Left renal cortex interstitium (tissue), 4 donors: ENCODE results near the gene KRT9. TPM values are rescaled to one million over a fixed set of nuclear protein-coding genes. Genes with fewer than 3 reads are reported as not detected.
"Not testable (repeated sequence)": the region's sequence is repeated elsewhere in the genome, so short reads cannot be mapped to it uniquely, and the experiment has no call there.

ENCODE experiments used
- DNase-seq, 4 donors: peaks; one replicate each; pipeline ENCODE4 v3.0.0-alpha.2; 2013; ENCODE audit warnings: low read depth in 4 of 4, low spot score in 2 of 4, missing footprints in 1 of 4
- polyA plus RNA-seq, 4 donors: library from polyadenylated mRNA; unstranded; fragments of 120-200 nt; gene quantifications; one replicate each; pipeline ENCODE4 v1.2.1, GENCODE V29; 2013; ENCODE audit not compliant: insufficient read length in 4 of 4

KRT9 gene
- polyA plus RNA-seq, 4 donors: not detected

- DNase-seq: peak; percentile 56 to 89 (median 66)
Observed at GRCh38 chr17:41579484-41580243, 7.8 kb upstream of the KRT9 start.

GRCh38 chr17:41578971-41579370 lies 7.1 kb upstream of the KRT9 start:
- DNase-seq: no peak

GRCh38 chr17:41578538-41578937 lies 6.7 kb upstream of the KRT9 start:
- DNase-seq: no peak

GRCh38 chr17:41576740-41577139 lies 4.9 kb upstream of the KRT9 start:
- not testable (repeated sequence) for DNase-seq

GRCh38 chr17:41575336-41575735 lies 3.5 kb upstream of the KRT9 start:
- DNase-seq: no peak

DNA sequence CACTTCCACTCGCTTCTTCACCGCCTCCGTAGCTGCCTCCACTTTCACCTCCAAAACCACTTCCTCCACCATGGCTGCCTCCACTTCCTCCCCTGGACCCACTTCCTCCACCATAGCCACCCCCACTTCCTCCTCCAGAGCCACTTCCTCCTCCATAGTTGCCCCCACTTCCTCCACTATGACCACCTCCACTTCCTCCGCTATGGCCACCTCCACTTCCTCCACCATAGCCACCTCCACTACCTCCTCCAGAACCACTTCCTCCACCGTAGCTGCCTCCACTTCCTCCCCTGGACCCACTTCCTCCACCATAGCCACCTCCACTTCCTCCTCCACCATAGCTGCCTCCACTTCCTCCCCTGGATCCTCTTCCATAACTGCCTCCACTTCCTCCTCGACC lies 4.5 kb downstream of the KRT9 start:
- DNase-seq: no peak

GRCh38 chr17:41565338-41565737 lies 6.5 kb downstream of the KRT9 start:
- DNase-seq: no peak

DNA sequence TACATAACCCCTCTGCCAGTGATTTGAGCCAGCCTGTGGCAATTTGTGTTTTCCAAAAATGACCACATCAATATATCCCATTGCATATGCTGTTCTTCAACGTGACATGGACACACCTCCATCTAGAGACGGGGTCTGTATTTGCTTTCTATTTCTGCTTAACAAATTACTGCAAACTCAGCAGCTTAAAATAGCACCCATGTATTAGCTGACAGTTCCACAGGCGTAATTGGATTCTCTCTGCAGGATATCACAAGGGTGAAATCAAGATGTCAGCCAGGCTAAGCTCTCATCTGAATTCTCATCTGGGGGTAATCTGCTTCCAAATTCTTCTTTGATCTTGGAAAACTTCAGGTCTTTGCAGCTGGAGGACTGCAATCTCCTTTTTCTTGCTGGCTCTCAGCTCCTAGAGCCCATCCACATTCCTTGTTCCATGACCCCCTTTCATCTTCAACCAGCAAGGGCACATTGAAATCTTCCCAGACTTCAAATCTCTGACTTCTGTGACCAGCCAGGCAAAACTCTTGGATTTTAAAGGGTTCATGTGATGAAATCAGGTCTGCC lies 8.2 kb downstream of the KRT9 start:
- DNase-seq: no peak

DNA sequence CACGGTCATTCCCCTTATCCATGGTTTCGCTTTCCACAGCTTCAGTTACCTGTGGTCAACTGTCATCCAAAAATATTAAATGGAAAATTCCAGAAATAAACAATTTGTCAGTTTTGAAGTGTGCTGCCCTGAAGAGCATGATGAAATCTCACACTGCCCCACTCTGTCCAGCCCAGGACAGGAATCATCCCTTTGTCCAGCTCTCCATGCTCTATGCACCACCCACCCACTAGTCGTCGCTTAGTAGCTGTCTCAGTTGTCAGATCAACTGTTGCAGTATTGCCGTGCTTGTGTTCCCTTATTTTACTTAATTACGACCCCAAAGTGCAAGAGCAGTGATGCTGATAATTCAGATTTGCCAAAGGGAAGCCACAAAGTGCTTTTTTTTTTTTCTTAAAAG lies 10.3 kb downstream of the KRT9 start:
- no peak for DNase-seq

GRCh38 chr17:41559548-41559947 lies 12.3 kb downstream of the KRT9 start:
- DNase-seq: no peak

GRCh38 chr17:41556931-41557330 lies 14.9 kb downstream of the KRT9 start:
- DNase-seq: no peak

GRCh38 chr17:41556306-41556705 lies 15.6 kb downstream of the KRT9 start:
- DNase-seq: no peak

GRCh38 chr17:41555105-41555887 lies 16.6 kb downstream of the KRT9 start:
- no peak for DNase-seq

- DNase-seq: no peak
Observed at GRCh38 chr17:41553987-41554680, 17.7 kb downstream of the KRT9 start.

DNA sequence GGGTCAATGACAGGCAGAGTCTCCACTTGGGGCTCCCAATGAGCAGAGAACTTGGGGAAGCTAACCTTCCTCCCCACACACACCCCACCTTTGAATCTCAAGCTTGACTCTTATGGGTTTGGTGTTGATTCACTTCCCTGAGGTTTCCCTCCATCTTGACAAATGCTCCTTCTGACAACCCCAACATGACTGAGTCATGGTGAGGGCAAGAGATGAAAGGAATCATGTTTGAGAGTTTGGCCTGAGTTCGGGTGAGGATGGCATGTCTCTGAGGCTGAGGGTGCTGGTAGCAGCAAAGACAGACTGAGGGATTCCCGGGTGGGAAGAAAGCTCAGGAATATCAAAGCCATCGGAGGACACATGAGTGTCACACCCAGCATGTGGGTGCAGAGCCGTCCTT lies 18.7 kb downstream of the KRT9 start:
- no peak for DNase-seq

GRCh38 chr17:41552455-41552854 lies 19.4 kb downstream of the KRT9 start:
- DNase-seq: no peak

DNA sequence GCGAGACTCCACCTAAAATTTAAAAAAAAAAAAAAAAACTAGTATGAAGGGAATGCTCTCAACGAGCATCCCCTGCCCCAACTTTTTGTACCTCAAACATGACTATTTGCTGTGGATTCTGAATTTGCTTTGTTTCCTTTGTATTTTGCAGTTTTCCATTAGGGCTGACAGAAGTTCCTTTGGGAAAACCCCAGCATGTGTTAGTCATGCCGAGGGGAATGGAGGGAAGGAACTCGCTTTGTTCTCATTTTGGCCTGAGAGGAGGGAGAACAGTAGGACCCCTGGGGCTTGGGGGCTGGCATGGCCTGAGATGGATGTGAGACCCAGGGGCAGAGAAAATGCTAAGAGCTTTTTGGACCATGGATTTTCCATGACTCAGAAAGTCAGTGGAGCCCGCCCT lies 20.5 kb downstream of the KRT9 start:
- no peak for DNase-seq

DNA sequence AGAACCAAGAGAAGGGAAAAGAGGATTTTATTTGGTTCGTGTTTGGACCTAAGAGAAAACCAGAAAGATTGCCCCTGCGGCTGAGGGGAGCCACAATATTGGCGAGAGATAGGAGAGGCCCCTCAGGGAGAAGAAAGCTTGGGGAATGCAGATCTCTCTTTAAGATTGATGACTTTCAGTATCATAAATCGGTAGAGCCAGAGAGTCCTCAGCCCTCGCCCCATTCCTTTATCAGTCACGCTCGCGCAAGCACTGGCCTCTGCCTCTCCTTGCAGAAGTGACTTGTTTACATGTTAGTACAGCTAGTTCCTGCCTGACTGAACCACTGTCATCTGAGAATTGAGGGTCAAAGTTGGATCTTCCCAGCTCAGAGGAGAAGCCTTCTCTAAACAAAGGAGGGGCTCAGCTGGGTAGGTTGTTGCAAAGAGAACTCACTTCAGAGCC lies 22.2 kb downstream of the KRT9 start:
- DNase-seq: no peak

DNA sequence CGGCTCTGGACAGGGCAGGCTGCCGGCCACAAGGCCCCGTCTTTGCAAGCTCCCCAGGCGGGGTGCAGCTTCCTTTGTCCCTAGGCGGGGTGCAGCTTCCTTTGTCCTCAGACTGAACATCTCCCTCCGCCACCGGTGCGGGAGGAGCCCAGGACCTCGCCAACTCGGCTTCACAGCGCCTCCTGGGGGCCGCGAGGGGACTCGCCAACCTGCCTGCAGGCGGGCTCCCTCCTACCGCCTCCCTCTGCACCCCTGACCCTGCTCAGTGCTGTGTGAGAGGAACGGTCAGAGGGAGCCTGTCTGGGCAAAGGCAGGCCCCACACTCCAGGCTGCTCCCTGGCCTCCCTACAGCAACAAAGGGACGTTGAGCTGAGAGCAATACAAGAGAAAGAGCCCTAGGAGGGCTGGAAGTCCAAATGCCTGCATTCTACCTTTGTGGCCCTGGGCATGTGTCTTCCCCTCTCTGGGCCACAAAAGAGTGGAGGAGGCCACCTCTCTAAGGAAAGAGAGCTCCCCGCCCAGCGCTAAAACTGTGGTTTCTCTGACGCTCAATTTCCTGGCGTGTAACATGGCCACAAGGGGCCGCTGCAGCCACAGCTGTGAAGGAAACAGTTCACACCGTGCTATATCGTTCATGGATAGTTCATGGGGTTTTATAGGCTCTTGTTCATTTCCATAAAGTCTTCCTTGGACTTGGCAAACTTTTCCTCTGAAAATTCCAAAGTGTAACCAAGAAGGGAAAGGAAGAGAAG lies 22.8 kb downstream of the KRT9 start:
- peak in 3 of 4 donors; percentile 66 to 79 (median 77) for DNase-seq
